GM12874 (cell line): Measurements from ENCODE around the gene CDT1.

ENCODE experiments used
- CTCF ChIP-seq: IDR thresholded peaks from 2 replicates; pipeline ENCODE4 v1.5.1; 2011; ENCODE audit warnings: low read depth, mild to moderate bottlenecking, control low read depth, low read length, moderate library complexity; ENCODE audit not compliant: insufficient read depth

The CDT1 gene

GRCh38 chr16:88810912-88811768 lies 7.6 kb downstream of the CDT1 start:
- TF ChIP-seq CTCF: no peak

GRCh38 chr16:88811769-88812512 lies 8.4 kb downstream of the CDT1 start, which contains the start of gene APRT:
Gene APRT (minus strand): TSS chr16:88811928. CDS start chr16:88811899, 29 bp downstream.
- TF ChIP-seq CTCF: no peak; the same call in 1 of the 2 replicates

- TF ChIP-seq CTCF: no peak
Measured at GRCh38 chr16:88812513-88813268, 9.1 kb downstream of the CDT1 start.

- TF ChIP-seq CTCF: no peak
Measured at GRCh38 chr16:88813269-88814143, 9.9 kb downstream of the CDT1 start.

- TF ChIP-seq CTCF: no peak
Measured at GRCh38 chr16:88814144-88814502, 10.5 kb downstream of the CDT1 start.

GRCh38 chr16:88815227-88815626 lies 11.6 kb downstream of the CDT1 start:
- TF ChIP-seq CTCF: no peak
